PC-3 (cell line): Measurements from ENCODE around the gene AQP2. TPM values are rescaled to one million over a fixed set of nuclear protein-coding genes. Genes with fewer than 3 reads are reported as not detected.

Experiments
- ATAC-seq: fragments of 200-7000 bp; cut with Tn5 transposase; 2 replicates; pipeline ENCODE4 v1.9.1; 2020; ENCODE audit warnings: mild to moderate bottlenecking, moderate library complexity
- BruUV-seq: library from RNA; stranded (reverse); fragments of 400-500 nt; replicated peaks from 2 replicates; lab custom pipeline; 2021; lab: Mats Ljungman, UMichigan
- CTCF ChIA-PET: fragments of 300-600 bp; sonication (Branson Sonifier 250); formaldehyde crosslinking; loops from one replicate; lab custom pipeline; 2022; ENCODE audit warnings: antibody characterized with exemption; lab: Charles Lee
- POLR2A ChIA-PET: fragments of 300-600 bp; sonication (Branson Sonifier 250); formaldehyde crosslinking; loops from one replicate; lab custom pipeline; 2022; ENCODE audit warnings: antibody characterized with exemption; ENCODE audit not compliant: unreplicated experiment; lab: Charles Lee
- DNase-seq: peaks from one replicate; pipeline ENCODE4 v3.0.0-alpha.2; 2015
- H2AFZ ChIP-seq: fragments of 300-600 bp; sonication (generic); 2 replicates; pipeline ENCODE4 v1.6.0; 2016; ENCODE audit warnings: antibody characterized with exemption, low read length
- H3F3A ChIP-seq: fragments of 300-600 bp; sonication (generic); one replicate; pipeline ENCODE4 v1.6.0; 2017; ENCODE audit warnings: antibody characterized with exemption, low read length, control low read depth, mild to moderate bottlenecking; ENCODE audit not compliant: unreplicated experiment
- H3K27ac ChIP-seq: fragments of 300-600 bp; sonication (generic); 2 replicates; pipeline ENCODE4 v1.5.1; 2016; ENCODE audit warnings: mild to moderate bottlenecking, low read length
- H3K27me3 ChIP-seq: fragments of 300-600 bp; sonication (generic); 2 replicates; pipeline ENCODE4 v1.6.1; 2016; ENCODE audit warnings: low read length, mixed read lengths
- H3K36me3 ChIP-seq: fragments of 300-600 bp; sonication (generic); 2 replicates; pipeline ENCODE4 v1.6.1; 2016; ENCODE audit warnings: low read depth, mixed run types, low read length, mixed read lengths
- H3K4me1 ChIP-seq: fragments of 300-600 bp; sonication (generic); 2 replicates; pipeline ENCODE4 v1.5.1; 2016; ENCODE audit warnings: low read length; ENCODE audit not compliant: insufficient read depth
- H3K4me2 ChIP-seq: fragments of 300-600 bp; sonication (generic); 2 replicates; pipeline ENCODE4 v1.6.0; 2016; ENCODE audit warnings: low read length
- H3K4me3 ChIP-seq: fragments of 300-600 bp; sonication (generic); 2 replicates; pipeline ENCODE4 v1.5.1; 2016; ENCODE audit warnings: mild to moderate bottlenecking, low read length, mixed read lengths
- H3K79me2 ChIP-seq: fragments of 300-600 bp; sonication (generic); 2 replicates; pipeline ENCODE4 v1.6.1; 2017; ENCODE audit warnings: low read length, mixed read lengths
- H3K9ac ChIP-seq: fragments of 300-600 bp; sonication (generic); 2 replicates; pipeline ENCODE4 v1.6.0; 2016; ENCODE audit warnings: mild to moderate bottlenecking, low read length
- H3K9me2 ChIP-seq: fragments of 300-600 bp; sonication (generic); replicated peaks from 2 replicates; pipeline ENCODE4 v1.6.1; 2016; ENCODE audit warnings: mixed run types, low read length, mixed read lengths
- H3K9me3 ChIP-seq: fragments of 300-600 bp; sonication (generic); 2 replicates; pipeline ENCODE4 v1.6.1; 2016; ENCODE audit warnings: low read length, mixed read lengths
- H4K20me1 ChIP-seq: fragments of 300-600 bp; sonication (generic); 2 replicates; pipeline ENCODE4 v1.6.1; 2016; ENCODE audit warnings: low read length, mixed read lengths
- CTCF ChIP-seq: fragments of 300-600 bp; sonication (generic); conservative IDR thresholded peaks from 2 replicates; pipeline ENCODE4 v1.5.1; 2017; ENCODE audit warnings: antibody characterized with exemption, low read depth, mild to moderate bottlenecking, low read length
- EZH2 ChIP-seq: fragments of 300-600 bp; sonication (generic); IDR thresholded peaks from one replicate; pipeline ENCODE4 v1.6.1; 2017; ENCODE audit warnings: antibody characterized with exemption, mild to moderate bottlenecking, low read length; ENCODE audit not compliant: unreplicated experiment
- EZH2phosphoT487 ChIP-seq: fragments of 300-600 bp; sonication (generic); IDR thresholded peaks from 2 replicates; pipeline ENCODE4 v1.6.1; 2018; ENCODE audit warnings: mild to moderate bottlenecking, antibody characterized with exemption, low read length, borderline replicate concordance
- intact Hi-C: fragments of 100-400 bp; cut with micrococcal nuclease; formaldehyde crosslinking; loops from 2 replicates; pipeline ENCODE4 v1.9.0; 2023
- total RNA-seq: library from RNA; depleted of rRNA; stranded (reverse); fragments of >200 nt; gene quantifications from 2 replicates; pipeline ENCODE4 v1.2.3, GENCODE V29; 2014

AQP2 gene
- total RNA-seq, 1 experiment from 2014 or later = not detected

- Histone ChIP-seq H2AFZ (no peak overlapping the region), H3K4me3 (no peak overlapping the region), H3F3A (no peaks in the 10 kb centered on the region), H3K27ac (no peak overlapping the region), H3K4me1 (peaks cover 13% of the 10 kb centered on the region), H3K4me2 (no peak overlapping the region), H3K36me3 (no peaks in the 10 kb centered on the region), H3K27me3 (no peaks in the 10 kb centered on the region), H4K20me1 (no peaks in the 10 kb centered on the region), H3K79me2 (no peaks in the 10 kb centered on the region), H3K9me2 (no peaks in the 10 kb centered on the region), H3K9me3 (no peaks in the 10 kb centered on the region), H3K9ac (no peak overlapping the region)
- no TSS peak for BruUV-seq
- DNase-seq = no peak
- ATAC-seq = no peak
- CTCF ChIA-PET = no interaction called here
- POLR2A ChIA-PET = no interaction called here
- intact Hi-C loops = no loop called here
- TF ChIP-seq EZH2phosphoT487 = no peak
- TF ChIP-seq EZH2 = no peak
- TF ChIP-seq CTCF = no peak
These were observed 6.4 kb downstream of the AQP2 start for GRCh38 chr12:49956663-49957569.

GRCh38 chr12:49957570-49957967 lies 7.0 kb downstream of the AQP2 start:
- Histone ChIP-seq H3K4me3 (no peak overlapping the region), H3K9ac (no peak overlapping the region), H2AFZ (no peak overlapping the region), H3K9me2 (no peaks in the 10 kb centered on the region), H3K9me3 (no peaks in the 10 kb centered on the region), H3K27me3 (no peaks in the 10 kb centered on the region), H3K36me3 (no peaks in the 10 kb centered on the region), H3K4me1 (peaks cover 16% of the 10 kb centered on the region), H4K20me1 (no peaks in the 10 kb centered on the region), H3K4me2 (no peak overlapping the region), H3F3A (no peaks in the 10 kb centered on the region), H3K79me2 (no peaks in the 10 kb centered on the region), H3K27ac (no peak overlapping the region)
- BruUV-seq = no TSS peak
- TF ChIP-seq EZH2phosphoT487 = no peak
- no peak for ATAC-seq
- ChIA-PET POLR2A (no interaction called here), CTCF (no interaction called here)
- intact Hi-C loops = no loop called here
- DNase-seq = no peak

- TSS peak; percentile 82 for BruUV-seq
- ChIA-PET POLR2A (no interaction called here), CTCF (interaction anchor here (0.6 to 1.2 kb wide), 3 partner anchors 7 to 150 kb away, joined by 3 to 7 read pairs (median 4); no protein-coding TSS in a partner anchor)
- Histone ChIP-seq H3K27me3 (no peaks in the 10 kb centered on the region), H3K36me3 (no peaks in the 10 kb centered on the region), H3K79me2 (no peaks in the 10 kb centered on the region), H3K9ac (no peak overlapping the region), H3K9me2 (no peaks in the 10 kb centered on the region), H3K4me1 (peaks cover 28% of the 10 kb centered on the region), H2AFZ (peak overlapping the region; percentile 51), H4K20me1 (no peaks in the 10 kb centered on the region), H3K27ac (no peak overlapping the region), H3F3A (no peaks in the 10 kb centered on the region), H3K4me2 (peak overlapping the region; percentile 72), H3K9me3 (no peaks in the 10 kb centered on the region), H3K4me3 (no peak overlapping the region)
- ATAC-seq (peak; percentile 84), DNase-seq (peak; percentile 80)
- intact Hi-C loops = loop anchor here (10.0 kb wide), 2 partner anchors 95 to 185 kb away; no protein-coding TSS in a partner anchor
- no peak for TF ChIP-seq EZH2
- TF ChIP-seq EZH2phosphoT487 = no peak
- no peak for TF ChIP-seq CTCF
These were observed 9.3 kb downstream of the AQP2 start for GRCh38 chr12:49959685-49960473.
